Frontal cortex (tissue), 4 donors: Measurements from ENCODE around the gene FRMD4A. TPM values are rescaled to one million over a fixed set of nuclear protein-coding genes. Genes with fewer than 3 reads are reported as not detected.

ENCODE experiments used
- DNase-seq, 2 donors: peaks; one replicate each; pipeline ENCODE4 v3.0.0; 2012; ENCODE audit warnings: low spot score in 2 of 2
- FAIRE-seq: peaks from 2 replicates; lab custom pipeline; 2012; peaks lifted over from hg19 to GRCh38; lab: Jason Lieb, UNC
- total RNA-seq: library from RNA; depleted of rRNA; stranded (reverse); fragments of >200 nt; gene quantifications from one replicate; pipeline ENCODE4 v1.2.3, GENCODE V29; 2014
- donor health status: control.
- donor health status: control.
- donor health status: control.

Gene FRMD4A
- total RNA-seq, 1 donor from 2014 or later = 69.7 TPM

DNA sequence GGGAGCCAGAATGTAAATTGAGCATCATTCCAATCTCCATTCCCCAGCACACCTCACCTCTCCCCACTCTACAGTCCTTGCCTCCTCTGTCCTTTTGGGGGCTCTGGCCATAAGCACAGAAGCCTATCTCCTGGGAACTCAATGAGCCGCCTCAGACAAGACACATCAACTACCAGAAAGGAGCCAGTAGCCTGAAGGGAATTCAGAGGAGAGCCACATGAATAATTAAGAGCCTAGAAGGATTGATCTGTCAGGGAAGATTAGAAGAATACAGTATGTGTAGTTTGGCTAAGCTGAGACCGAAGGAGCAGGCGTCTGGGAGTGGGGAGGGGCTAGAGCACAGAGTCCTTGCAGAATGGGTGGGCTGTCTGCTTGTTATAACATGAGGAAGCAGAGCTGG, 31.2 kb downstream of the FRMD4A start:
- FAIRE-seq = no peak
- DNase-seq = no peak

DNA sequence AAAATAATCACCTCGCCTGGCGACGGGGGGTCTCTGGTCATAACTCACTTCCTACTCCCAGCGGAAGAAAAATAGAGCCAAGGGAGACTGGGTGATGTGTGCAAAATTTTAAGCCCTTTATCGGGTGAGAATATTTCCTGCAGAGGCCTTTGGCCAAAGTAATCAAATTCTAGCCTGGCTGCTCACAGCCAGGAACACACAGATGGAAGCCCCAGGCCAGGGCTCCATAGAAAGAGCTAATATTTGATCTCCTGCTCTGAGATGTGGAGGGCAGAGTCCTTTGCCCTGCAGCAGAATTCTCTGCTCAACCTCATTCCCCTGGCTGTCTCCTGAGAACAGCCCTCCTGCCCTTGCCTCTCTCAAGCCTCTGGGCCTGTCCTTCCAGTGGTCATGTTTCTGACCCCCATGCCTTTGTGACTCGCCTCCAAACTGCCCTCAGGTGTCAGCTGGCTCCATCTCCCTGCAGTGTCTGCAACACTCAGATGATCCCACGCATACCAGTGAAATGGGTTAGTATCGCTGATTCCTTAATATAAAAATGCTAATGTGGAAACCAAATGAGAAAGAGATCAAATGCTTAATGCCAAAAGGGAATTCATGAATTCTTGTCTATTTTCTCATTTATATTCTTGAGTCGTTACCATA, 34.5 kb downstream of the FRMD4A start:
- DNase-seq (no peak), FAIRE-seq (no peak)

DNA sequence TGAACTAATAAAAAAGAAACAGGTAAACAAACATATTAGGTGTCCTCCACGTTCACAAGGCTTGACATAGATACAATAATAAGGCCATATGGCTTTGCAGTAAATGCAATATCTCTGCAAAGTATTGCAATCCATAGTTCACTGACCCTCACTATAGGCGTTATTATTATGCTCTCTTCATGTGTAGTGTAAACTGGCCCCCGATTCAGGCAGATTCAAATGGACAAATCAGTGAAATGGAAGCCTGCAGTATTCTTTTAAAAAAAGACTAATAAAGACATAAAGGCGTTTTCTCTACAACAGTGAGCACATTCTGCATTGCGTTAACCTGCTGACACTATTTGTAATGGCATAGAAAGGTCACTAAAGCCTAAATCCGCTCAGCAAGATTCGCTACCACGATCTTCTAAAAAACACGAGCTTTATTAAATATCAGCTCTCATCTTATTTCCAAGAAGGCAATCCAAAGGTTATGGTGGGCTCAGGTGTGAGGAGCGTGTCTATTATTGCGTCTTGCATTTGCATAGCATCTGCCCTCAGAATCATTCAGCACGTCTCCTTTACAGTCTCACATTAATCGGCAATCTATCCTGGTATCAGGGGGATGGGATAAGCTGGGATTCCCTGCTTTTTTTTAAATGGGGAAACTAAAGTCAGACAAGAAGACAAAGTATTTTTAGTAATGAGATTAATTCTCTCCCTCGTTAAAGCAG, 36.2 kb downstream of the FRMD4A start:
- FAIRE-seq = no peak
- no peak for DNase-seq

DNA sequence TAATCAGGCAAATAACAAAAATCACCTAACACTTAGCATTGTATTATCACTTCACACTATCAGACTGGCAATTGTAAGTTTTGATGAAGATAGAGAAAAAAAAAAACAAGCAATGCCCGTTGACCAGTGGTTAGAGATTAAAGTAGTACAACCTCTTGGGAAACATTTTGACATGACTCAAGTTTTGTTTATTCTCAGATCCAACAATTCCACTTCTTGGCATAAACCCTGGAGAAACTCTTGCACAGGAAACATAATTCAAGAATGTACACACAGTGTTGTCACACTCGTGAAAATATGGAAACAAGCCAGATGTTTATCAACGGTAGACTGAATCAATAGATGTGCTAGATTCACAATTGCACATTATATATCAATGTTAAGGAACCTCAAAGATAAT, 37.2 kb downstream of the FRMD4A start:
- FAIRE-seq = no peak
- DNase-seq = no peak

DNA sequence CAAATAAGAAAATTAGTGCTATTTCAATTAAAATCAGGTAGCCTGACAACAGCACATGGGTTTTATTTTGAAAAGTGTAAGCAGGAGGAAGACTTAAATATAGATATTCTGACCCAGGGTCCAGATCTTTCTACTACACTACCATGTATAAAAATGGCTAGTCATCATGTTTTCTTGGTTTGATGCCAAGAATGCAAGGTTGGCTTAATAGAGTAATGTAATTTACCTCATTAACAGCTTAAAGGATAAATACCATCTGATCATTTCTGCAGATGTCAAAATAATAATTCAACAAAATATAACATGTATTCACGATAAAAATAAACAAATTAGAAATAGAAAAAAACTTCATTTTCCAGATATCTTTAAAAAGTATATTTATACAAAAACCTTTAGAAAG, 39.4 kb downstream of the FRMD4A start:
- no peak for FAIRE-seq
- no peak for DNase-seq

DNA sequence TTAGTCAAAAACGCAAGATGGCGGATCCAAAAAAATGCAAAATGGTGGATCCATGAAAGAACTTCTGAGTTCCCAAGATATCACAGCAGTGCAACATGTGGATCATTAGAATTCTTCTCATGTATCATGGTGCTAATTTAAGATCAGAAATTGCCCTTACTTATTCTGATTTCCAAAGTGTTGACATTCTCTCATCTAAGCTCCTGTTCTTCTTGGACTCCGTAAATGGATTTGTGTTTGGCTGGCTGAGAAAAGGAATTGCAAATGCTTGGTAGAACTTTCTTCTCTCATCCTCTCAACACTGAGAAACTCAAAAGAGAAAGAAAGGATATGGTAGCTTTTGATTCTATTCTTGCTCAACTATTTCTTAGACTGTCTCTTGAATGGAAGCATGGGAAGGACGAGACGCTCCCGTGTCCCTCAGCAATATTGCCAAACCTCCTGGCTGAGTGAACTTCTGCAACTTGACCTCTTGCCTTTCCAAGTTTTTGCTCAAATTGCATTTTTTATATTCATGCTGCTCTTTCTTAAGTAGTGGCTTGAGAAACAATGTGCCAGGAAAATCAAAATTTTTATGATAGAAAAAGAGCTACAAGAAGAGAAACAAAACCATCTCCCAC, 44.7 kb downstream of the FRMD4A start:
- FAIRE-seq (no peak), DNase-seq (no peak)

DNA sequence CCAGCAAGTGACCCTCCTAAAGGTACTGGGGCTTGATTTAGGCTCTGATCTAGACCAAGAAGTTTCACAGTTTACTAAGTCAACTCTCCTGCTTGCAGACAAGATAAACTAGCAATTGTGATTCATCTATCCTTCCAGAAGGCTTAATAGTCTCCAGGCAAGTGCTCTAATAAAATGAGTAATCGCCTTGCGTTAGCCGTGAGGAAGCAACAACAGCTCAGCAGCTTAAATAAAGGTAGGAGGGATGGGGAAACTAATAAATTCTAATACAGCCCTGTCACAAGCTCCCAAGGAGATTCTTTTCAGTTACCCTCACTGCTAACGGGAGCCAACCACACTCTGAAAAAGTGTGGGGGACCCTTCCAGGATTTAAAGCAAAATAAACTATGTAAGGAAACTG, 48.4 kb downstream of the FRMD4A start:
- no peak for DNase-seq
- no peak for FAIRE-seq

DNA sequence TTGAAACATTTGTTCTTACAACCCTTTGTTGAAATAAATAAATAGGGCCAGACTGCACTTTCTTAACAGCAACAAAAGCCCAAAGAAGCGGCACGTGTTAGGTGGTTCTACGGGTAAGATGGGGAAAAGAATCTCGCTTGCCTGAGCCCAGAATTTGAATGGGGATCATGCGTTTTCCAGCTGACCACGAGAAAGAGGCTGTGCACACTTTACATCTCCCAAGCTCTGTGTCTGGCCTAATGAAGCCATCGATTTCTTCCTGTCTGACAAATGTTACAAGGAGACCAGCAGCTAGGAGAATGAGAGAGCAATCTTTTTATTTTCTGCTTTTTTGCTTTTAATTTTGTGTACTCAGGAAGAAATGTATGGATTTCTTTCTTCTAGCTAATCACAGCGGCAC, 52.2 kb downstream of the FRMD4A start:
- FAIRE-seq = no peak
- DNase-seq = no peak

DNA sequence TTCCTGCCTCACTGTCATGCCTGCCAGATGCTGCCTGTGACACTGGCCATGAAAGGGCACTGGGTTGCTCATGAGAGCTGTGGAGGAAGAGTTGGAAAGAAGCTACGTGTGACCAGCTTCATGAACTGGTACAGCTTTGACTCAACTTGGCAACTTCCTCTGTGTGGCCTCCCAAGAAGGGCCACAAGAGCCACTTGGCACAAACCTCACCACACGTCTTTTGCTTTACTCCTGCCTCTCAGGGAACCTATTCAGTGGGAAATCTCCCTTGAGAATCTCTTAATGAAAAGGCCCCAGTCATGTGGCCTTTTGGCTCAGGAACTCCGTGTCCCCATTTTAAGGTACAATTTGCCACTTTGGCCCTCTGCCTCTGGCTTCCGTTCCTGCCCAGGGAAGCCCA, 54.5 kb downstream of the FRMD4A start:
- DNase-seq (no peak), FAIRE-seq (no peak)

DNA sequence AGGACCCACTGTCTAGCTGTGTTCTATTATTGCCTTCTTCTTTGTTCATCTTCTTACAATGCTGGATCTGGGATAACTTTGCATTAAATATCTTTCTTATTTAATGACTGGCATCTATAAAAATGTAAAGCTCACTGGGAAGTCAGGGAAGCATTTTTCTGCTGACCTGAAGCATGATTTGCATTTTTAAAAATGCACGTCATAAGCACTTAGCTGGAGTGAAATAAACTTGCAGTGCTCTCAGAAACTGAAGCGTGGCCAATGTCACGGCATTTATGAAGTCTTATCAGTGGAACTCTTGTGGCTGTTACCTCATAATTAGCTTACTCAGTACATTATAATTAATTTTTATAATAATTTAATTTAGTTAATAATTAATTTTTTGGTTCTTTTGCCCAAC, 59.1 kb downstream of the FRMD4A start:
- DNase-seq (no peak), FAIRE-seq (no peak)

DNA sequence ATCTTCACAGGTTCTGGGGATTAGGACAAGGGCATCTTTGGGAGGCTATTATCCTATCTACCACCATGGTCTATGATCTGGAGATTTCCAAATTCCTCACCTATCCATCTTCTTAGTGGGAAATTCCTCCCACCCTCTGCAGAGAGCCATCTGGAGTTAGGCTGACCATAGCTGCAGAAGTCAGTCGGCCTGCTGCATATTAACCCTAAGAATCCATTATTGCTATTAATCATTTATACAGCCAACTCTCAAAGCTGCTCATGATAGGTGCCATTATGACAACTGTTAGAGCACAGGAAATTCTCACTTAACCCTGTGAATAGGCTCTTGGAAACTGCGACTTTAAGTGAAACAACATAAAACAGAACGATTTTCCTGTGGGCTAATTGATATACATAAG, 60.4 kb downstream of the FRMD4A start:
- DNase-seq (no peak), FAIRE-seq (no peak)

DNA sequence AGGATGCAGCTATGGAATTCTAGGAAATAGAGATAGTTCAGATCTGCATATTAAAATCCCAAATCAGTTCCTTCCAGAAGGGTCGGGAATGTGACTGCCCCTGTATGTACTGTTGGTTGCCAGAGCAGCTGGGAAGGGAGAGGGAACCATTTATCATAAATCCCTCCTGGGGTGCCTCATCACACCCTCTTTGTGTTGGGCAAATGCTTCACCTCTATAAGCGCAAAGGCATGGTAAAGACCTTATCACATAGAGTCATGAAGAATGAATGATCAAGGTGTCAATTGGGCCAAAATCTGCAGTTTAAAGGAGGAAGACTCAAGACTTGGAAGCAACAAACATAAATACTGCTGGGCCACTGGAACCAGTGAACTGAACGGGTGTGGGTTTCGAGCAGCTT, 65.0 kb downstream of the FRMD4A start:
- no peak for FAIRE-seq
- DNase-seq = no peak

DNA sequence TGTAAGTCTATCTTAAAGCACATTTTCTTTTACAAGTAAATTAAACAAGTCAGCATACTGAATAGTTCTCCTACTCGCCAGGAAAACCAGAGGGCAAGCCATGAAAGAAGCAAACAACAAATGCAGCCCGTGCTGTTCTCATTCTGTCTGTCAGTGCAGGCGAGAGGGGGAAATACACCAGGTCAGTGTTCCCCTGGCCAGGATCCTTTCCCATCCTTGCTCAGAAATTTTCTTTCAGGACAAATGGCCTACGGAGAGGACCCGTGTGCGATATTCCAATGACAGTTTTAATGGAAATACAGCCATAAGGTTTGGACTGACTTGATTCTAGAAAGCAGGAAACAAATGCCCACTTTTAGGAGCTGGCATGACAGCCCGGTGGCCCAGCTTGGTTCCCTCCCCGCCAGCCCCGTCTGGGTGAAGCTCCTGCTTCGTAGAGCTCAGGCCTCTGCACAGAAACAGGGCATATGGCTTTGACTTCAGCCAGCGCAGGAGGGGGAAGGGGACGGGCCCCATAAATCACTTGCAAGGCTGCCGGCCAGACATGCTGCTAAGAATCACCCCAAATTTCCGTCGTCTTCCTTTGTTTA, 67.8 kb downstream of the FRMD4A start:
- no peak for FAIRE-seq

DNA sequence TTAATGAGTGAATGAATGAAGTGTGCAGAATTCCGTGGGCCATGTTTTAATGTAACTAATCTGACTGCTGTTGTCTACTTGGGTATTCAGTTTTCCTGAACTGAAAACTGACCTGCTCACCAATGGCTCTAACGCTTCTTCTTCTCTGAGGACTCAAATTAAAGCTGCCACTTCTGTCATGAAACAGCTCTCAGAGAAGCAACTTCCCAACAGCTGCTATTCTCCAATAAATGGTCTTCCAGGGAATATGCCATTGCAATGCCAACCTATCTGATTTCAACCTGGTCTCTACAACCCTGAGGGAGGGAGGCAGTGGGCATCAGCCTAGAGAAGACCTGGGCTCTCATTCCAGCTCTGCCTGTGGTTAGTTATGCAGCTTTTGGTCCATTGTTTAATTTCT, 69.4 kb downstream of the FRMD4A start:
- no peak for FAIRE-seq
- no peak for DNase-seq

More for the DNA sequence above, 67.8 kb downstream of the FRMD4A start:
- no peak for DNase-seq

DNA sequence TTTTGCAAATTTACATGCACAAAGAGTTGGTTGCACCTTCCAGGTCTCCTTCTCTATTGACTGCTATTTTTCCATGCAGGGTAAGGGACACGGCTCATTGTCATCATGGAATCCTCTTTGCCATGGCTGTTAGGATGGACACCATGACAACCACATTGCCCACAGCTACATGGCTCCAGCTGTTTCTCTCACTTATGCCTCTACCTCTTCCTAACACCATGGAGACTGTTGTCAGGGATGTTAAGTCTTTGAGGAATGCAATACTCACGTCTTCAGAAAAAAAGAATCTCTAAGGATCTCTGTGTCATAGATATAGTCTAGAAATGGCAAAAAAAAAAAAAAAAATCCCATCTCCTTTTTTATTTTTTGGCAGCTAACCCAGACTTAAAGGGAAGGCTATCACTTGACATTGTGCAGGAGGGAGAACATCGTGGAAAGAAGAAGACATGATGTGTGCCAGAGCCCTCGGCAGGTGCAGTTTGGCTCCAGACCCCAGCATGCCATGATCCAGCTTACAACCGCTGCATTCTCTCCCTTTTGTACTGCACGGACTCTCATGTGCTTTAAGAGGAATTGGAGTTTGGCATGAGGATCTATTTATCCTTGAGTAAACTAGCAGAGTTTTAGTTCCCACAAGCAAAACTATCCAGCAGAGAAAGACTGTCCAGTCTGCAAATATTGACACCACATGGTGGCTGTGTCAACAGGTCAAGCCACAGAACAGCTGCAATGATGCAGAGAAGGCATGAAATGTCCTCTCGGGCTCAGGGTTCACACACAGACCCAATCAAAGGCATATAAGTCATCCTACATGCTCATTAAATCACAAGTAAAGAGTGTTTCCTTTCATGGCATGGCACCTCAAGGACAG, 70.8 kb downstream of the FRMD4A start:
- DNase-seq (no peak), FAIRE-seq (no peak)

DNA sequence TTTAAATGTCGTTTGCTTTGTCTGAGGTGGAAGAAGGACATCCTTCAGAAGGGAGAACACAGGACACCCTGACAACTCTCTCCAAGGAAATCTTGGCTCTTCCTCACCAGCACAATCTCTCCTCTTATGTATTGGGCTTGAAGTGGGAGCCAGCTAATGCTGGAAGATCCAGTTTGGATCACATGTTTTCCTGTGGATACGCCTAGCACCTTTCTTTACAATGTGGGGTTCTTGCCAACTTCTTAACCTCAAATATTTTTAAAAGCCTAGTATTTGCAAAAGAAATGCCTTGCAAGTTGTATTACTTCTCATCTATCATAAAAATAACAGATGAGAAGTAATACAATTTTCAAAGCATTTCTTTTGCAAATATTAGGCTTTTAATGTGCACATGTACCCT, 76.4 kb downstream of the FRMD4A start:
- DNase-seq = no peak
- no peak for FAIRE-seq

DNA sequence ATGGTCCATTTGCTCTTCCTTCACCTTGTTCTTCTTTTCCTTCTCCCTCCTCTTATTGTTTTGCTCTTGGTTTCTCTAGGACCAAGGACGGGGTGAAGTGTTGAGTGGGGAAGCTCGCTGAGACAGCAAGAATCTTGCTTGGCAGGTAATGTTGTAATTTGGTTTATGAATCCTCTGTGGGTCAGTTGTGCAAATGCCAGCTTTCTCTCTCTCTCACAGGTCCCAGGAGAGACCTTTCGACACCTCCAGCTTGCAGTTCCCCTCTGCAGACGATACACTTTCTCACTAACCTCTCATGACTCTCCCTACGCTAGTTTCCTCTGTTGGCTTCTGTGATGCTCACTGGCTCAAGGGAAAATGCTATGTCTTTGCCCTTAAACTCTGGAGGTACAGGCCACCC, 77.0 kb downstream of the FRMD4A start:
- FAIRE-seq (no peak), DNase-seq (no peak)

DNA sequence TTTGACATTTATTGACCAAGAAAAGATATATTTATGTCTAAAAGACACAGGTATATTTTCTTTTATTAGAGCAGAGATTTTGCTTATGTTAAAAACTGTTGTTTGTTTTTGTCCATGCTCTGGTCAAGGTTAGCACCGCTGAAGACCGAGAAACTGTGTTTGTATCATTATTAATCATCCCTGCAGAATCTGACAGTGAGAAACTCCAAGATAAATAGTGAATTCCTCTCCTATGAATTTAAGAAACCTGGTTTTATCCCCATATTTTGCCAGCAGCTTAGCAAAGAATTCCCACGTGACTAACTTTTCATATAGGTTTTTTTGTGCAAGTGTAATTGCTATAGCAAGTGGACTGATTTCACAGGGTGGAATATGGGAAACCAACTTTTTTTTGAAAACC, 77.6 kb downstream of the FRMD4A start:
- DNase-seq = no peak
- FAIRE-seq = peak; percentile 28

DNA sequence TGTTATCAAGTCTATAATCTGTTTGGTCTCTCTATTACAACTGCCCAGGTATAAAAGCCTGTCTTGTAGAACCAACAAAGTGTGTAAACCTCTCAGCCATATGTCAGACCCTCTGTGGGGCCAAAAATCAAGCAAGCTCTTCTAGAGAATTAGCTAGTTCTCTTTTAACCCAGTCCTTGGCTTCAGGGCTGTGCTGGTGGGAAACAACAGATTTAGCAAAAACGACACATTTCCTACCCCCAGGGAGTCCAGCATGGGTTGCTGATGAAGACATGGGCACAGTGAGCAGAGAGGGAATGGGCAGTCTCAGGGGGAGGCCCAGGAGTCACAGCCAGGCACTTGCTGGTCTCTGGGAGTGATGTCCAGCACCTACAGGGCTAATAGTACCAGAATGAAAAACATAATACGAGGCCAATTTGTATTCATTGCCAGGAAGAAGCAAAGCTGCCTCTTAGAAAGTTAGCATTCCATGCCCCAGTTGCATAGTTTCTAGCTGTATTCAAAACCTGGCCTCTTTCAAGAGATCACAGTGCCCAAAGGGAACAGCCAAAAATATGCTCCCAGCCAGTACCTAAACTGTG, 80.1 kb downstream of the FRMD4A start:
- FAIRE-seq (no peak), DNase-seq (no peak)
